Measurements from ENCODE around the gene SORBS1. TPM values are rescaled to one million over a fixed set of nuclear protein-coding genes. Genes with fewer than 3 reads are reported as not detected.

The SORBS1 gene
- total and polyA plus RNA-seq, 2 donors (not counting 3 experiments of a cell fraction or from before 2014, with no cell fraction given): 2.0 to 7.9 TPM

GRCh38 chr10:95485056-95485844, 75.9 kb downstream of the SORBS1 start:
- peak overlapping the region; percentile 39 for H3K27ac ChIP-seq (ENCODE audit: insufficient read depth, low read depth, low read length)
- no peaks in the 10 kb centered on the region for H3K36me3 ChIP-seq (ENCODE audit: control insufficient read depth in 2 of 2, extremely low read depth in 1 of 2, insufficient read depth in 2 of 2, low read length in 2 of 2)
- no peak overlapping the region for H3K4me2 ChIP-seq (ENCODE audit: insufficient read depth, low read length)
- TF ChIP-seq JUN (IDR thresholded peaks at IDR 0.05; ENCODE audit: borderline replicate concordance, insufficient read depth, insufficient read length, low read depth) (peak; percentile 78), GATA2 (IDR thresholded peaks at IDR 0.05; ENCODE audit: insufficient read depth, insufficient read length, low read depth, low read length) (peak; percentile 58), POLR2AphosphoS5 (IDR thresholded peaks at IDR 0.05; ENCODE audit: insufficient read depth, low read depth, low read length) (no peak), FOS (IDR thresholded peaks at IDR 0.05; ENCODE audit: borderline replicate concordance, insufficient read depth, low read length) (peak; percentile 75)
- no peak overlapping the region for H3K4me3 ChIP-seq (replicated peaks in 1 of 3; ENCODE audit: insufficient read depth in 1 of 3, low read depth in 1 of 3, low read length in 3 of 3)
- no peaks in the 10 kb centered on the region for H4K20me1 ChIP-seq (replicated peaks; ENCODE audit: control insufficient read depth, extremely low read depth, insufficient read depth, low read length)
- CTCF ChIA-PET: interaction anchor here (1.1 kb wide), 1 partner anchor 32 kb away, joined by 3 read pairs; no protein-coding TSS in a partner anchor
- peaks cover 17% of the 10 kb centered on the region for H3K4me1 ChIP-seq (ENCODE audit: control insufficient read depth, extremely low read depth, insufficient read depth, low read length)
- POLR2A ChIA-PET: no interaction called here
- no peaks in the 10 kb centered on the region for H3K79me2 ChIP-seq (ENCODE audit: control insufficient read depth, insufficient read depth, low read length)
- H2AFZ ChIP-seq (ENCODE audit: low read depth, low read length): no peak overlapping the region
- intact Hi-C loops (cut with micrococcal nuclease) (no loop called here), dilution Hi-C loops (cut with MboI; ENCODE audit: extremely low pct_ligation_motif_present, low sequenced_read_pairs) (no loop called here)
- H3K27me3 ChIP-seq (ENCODE audit: control insufficient read depth in 2 of 2, insufficient read depth in 2 of 2, low read length in 2 of 2): no peaks in the 10 kb centered on the region
- H3K9me1 ChIP-seq (replicated peaks; ENCODE audit: control insufficient read depth, extremely low read depth, insufficient read depth, low read length): no peaks in the 10 kb centered on the region
- DNase-seq (ENCODE audit: low read depth, low spot score) (peak; percentile 69), FAIRE-seq (peak; percentile 50)
- no TSS peak for BruUV-seq (replicated peaks)
- no peaks in the 10 kb centered on the region for H3K9me3 ChIP-seq (replicated peaks; ENCODE audit: control insufficient read depth, insufficient read depth, low read length)
- H3K9ac ChIP-seq (replicated peaks; ENCODE audit: extremely low read depth, insufficient read depth, low read length): no peak overlapping the region

- H3K79me2 ChIP-seq (ENCODE audit: control insufficient read depth, insufficient read depth, low read length): no peaks in the 10 kb centered on the region
- no peaks in the 10 kb centered on the region for H3K9me3 ChIP-seq (replicated peaks; ENCODE audit: control insufficient read depth, insufficient read depth, low read length)
- no peaks in the 10 kb centered on the region for H3K9me1 ChIP-seq (replicated peaks; ENCODE audit: control insufficient read depth, extremely low read depth, insufficient read depth, low read length)
- no peak overlapping the region for H3K4me3 ChIP-seq (replicated peaks in 1 of 3; ENCODE audit: insufficient read depth in 1 of 3, low read depth in 1 of 3, low read length in 3 of 3)
- no peaks in the 10 kb centered on the region for H3K27me3 ChIP-seq (ENCODE audit: control insufficient read depth in 2 of 2, insufficient read depth in 2 of 2, low read length in 2 of 2)
- H3K4me1 ChIP-seq (ENCODE audit: control insufficient read depth, extremely low read depth, insufficient read depth, low read length): peaks cover 33% of the 10 kb centered on the region
- FAIRE-seq: no peak
- dilution Hi-C loops (cut with MboI; ENCODE audit: extremely low pct_ligation_motif_present, low sequenced_read_pairs) (no loop called here), intact Hi-C loops (cut with micrococcal nuclease) (no loop called here)
- ChIA-PET POLR2A (no interaction called here), CTCF (no interaction called here)
- H2AFZ ChIP-seq (ENCODE audit: low read depth, low read length): no peak overlapping the region
- no peak overlapping the region for H3K4me2 ChIP-seq (ENCODE audit: insufficient read depth, low read length)
- no peaks in the 10 kb centered on the region for H3K36me3 ChIP-seq (ENCODE audit: control insufficient read depth in 2 of 2, extremely low read depth in 1 of 2, insufficient read depth in 2 of 2, low read length in 2 of 2)
- H4K20me1 ChIP-seq (replicated peaks; ENCODE audit: control insufficient read depth, extremely low read depth, insufficient read depth, low read length): no peaks in the 10 kb centered on the region
- TF ChIP-seq POLR2A (IDR thresholded peaks at IDR 0.05; ENCODE audit: low read depth, low read length): no peak
- no peak for TF ChIP-seq JUN (IDR thresholded peaks at IDR 0.05; ENCODE audit: borderline replicate concordance, insufficient read depth, insufficient read length, low read depth)
- TF ChIP-seq GATA2 (IDR thresholded peaks at IDR 0.05; ENCODE audit: insufficient read depth, insufficient read length, low read depth, low read length): no peak
- TF ChIP-seq CTCF (IDR thresholded peaks at IDR 0.05; ENCODE audit: extremely low read depth in 1 of 2, insufficient read depth in 1 of 2, low read depth in 1 of 2, low read length in 2 of 2): no peak
- TF ChIP-seq FOS (IDR thresholded peaks at IDR 0.05; ENCODE audit: borderline replicate concordance, insufficient read depth, low read length): no peak
- no peak for TF ChIP-seq POLR2AphosphoS5 (IDR thresholded peaks at IDR 0.05; ENCODE audit: insufficient read depth, low read depth, low read length)
- TF ChIP-seq, protein P1, sequence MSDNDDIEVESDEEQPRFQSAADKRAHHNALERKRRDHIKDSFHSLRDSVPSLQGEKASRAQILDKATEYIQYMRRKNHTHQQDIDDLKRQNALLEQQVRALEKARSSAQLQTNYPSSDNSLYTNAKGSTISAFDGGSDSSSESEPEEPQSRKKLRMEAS (IDR thresholded peaks at IDR 0.05; ENCODE audit: insufficient read depth, insufficient read length): no peak
- TF ChIP-seq EZH2 (IDR thresholded peaks at IDR 0.05; ENCODE audit: borderline replicate concordance, low read depth, low read length, severe bottlenecking): no peak
- no peak for TF ChIP-seq MYC (IDR thresholded peaks at IDR 0.05; ENCODE audit: low read depth, low read length)
- DNase-seq (ENCODE audit: low read depth, low spot score): no peak
- no peak overlapping the region for H3K27ac ChIP-seq (ENCODE audit: insufficient read depth, low read depth, low read length)
- BruUV-seq (replicated peaks): no TSS peak
- no peak overlapping the region for H3K9ac ChIP-seq (replicated peaks; ENCODE audit: extremely low read depth, insufficient read depth, low read length)
These were observed 78.5 kb downstream of the SORBS1 start for GRCh38 chr10:95482501-95483233.

Measured in endothelial cell of umbilical vein (primary cell).